ENCODE measurements around the gene AARS2.

Gene AARS2

DNA sequence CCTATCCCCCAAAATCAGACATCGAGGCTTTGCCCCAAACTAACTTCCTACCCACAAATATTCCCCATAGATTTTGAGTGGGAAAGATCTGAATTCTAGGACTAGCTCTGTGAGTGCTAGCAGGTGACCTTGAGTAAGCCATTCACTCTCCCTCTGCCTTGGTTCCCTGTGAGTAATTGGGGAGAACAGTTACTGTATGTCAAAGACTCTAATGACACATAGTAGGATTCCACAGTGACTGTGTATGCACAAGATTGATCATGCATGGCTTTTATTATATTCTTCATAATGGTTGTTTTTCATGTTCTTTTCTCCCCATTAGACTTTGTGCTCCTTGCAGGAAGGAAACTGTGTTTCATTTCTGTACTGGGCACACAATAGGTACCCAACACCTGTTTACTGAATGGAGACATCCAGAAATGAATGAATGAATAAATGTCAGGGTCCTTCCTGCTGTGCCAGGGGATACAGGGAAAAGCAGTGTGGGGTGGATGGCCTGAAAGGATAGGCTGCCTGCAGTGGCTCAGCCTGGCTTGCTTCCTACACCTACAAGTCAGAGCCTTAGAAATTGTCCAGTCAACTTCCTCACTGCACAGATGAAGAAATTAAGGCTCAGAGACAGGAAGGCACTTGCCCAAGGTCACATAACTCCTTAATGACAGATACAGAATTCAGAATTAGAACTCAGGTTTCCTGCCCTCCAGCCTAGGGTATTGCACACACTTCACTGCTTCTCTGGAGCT is 43.8 kb downstream of the AARS2 start:
- in situ Hi-C loops (cut with MboI; ENCODE audit: low sequenced_read_pairs, unreplicated experiment), result no loop called here
- TF ChIP-seq, protein P1, sequence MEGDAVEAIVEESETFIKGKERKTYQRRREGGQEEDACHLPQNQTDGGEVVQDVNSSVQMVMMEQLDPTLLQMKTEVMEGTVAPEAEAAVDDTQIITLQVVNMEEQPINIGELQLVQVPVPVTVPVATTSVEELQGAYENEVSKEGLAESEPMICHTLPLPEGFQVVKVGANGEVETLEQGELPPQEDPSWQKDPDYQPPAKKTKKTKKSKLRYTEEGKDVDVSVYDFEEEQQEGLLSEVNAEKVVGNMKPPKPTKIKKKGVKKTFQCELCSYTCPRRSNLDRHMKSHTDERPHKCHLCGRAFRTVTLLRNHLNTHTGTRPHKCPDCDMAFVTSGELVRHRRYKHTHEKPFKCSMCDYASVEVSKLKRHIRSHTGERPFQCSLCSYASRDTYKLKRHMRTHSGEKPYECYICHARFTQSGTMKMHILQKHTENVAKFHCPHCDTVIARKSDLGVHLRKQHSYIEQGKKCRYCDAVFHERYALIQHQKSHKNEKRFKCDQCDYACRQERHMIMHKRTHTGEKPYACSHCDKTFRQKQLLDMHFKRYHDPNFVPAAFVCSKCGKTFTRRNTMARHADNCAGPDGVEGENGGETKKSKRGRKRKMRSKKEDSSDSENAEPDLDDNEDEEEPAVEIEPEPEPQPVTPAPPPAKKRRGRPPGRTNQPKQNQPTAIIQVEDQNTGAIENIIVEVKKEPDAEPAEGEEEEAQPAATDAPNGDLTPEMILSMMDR (IDR thresholded peaks at IDR 0.05; ENCODE audit: borderline replicate concordance, control extremely low read depth, extremely low read depth, insufficient read depth, missing control alignments), result no peak
- DNase-seq (ENCODE audit: low spot score), result no peak

DNA sequence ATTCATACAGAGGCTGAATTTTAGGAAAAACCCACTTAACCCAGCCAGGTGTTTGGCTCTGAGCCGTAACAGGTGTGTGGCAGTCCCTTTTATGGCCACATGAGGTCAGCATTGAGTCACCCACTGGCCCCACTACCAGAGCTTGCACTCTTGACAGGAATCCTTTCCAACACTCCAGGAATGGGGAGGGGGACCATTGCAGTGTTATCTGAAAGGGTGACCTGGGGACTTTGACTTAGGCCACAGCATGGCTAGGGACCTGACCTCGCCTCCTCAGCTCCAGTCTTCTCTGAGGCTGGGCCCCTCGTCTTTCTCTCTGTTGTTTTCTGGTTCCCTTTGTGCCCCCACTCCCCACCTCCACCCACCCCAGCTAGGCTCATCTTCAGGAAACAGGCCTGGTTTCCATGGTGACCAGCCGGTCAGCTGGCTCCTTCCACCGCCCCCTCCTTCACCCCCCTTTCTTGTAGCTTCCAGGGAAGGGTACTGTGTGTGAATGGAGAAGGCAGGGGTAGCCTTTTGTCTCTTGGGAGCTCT is 45.0 kb downstream of the AARS2 start:
- TF ChIP-seq, protein P1 (IDR thresholded peaks at IDR 0.05; ENCODE audit: borderline replicate concordance, control extremely low read depth, extremely low read depth, insufficient read depth, missing control alignments), result peak; percentile 94
- peak; percentile 70 for DNase-seq (ENCODE audit: low spot score)
- in situ Hi-C loops (cut with MboI; ENCODE audit: low sequenced_read_pairs, unreplicated experiment), result no loop called here

DNA sequence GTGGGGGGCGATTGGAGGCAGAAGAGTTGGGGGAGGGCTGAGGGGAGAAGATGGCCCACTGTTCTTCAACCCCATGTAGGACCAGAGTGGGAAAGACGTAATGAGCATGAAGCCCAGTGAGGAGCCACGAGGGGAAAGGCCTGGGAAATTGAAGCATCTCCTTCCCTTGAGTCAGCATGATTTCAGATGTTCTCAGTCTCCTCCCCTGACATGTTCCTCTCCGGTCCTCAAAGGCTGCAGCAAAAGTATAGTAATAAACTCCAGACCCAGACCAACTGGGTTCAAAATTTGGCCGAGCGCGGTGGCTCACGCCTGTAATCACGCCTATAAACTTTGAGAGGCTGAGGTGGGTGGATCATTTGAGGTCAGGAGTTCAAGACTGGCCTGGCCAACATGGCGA is 45.9 kb downstream of the AARS2 start:
- in situ Hi-C loops (cut with MboI; ENCODE audit: low sequenced_read_pairs, unreplicated experiment), result no loop called here
- TF ChIP-seq, protein P1 (IDR thresholded peaks at IDR 0.05; ENCODE audit: borderline replicate concordance, control extremely low read depth, extremely low read depth, insufficient read depth, missing control alignments), result no peak
- DNase-seq (ENCODE audit: low spot score), result no peak

DNA sequence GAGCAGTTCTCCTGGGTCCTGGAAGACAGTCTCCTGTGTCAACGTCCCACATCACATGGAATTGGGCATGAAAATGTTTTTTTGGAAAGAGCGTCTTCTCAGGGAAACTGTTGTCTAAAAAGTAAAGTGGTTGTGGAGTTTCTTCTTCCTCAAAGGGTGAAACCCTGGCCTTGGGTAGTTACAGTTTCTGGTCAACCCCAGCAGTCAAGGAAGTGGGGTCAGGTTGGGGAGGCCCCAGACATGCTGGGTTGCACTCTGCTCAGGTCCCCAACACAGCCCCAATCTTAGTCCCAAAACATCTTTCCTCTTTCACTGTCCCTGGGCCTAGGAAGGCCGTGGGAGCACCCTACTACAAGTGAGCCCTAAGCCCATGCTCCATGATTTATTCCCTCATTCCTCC is 46.8 kb downstream of the AARS2 start:
- TF ChIP-seq, protein P1 (IDR thresholded peaks at IDR 0.05; ENCODE audit: borderline replicate concordance, control extremely low read depth, extremely low read depth, insufficient read depth, missing control alignments), result no peak
- in situ Hi-C loops (cut with MboI; ENCODE audit: low sequenced_read_pairs, unreplicated experiment), result no loop called here
- peak; percentile 79 for DNase-seq (ENCODE audit: low spot score)

DNA sequence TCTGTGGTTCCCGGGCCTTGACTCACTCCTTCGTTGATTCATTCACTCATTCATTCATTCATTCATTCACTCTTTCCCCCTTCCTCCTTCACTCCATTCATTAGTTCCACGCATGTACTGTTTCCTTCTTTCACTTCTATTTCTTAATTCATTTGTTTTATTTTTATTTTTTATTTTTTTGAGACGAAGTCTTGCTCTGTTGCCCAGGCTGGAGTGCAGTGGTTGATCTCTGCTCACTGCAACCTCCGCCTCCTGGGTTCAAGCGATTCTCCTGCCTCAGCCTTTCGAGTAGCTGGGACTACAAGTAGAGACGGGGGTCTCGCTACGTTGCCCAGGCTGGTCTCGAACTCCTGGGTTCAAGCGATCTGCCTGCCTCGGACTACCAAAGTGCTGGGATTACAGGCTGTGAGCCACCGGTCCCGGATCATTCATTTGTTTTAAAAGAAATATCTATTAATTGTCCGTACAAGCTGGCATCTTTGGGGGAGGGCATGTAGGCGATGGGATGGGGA is 47.4 kb downstream of the AARS2 start:
- in situ Hi-C loops (cut with MboI; ENCODE audit: low sequenced_read_pairs, unreplicated experiment), result no loop called here
- TF ChIP-seq, protein P1 (IDR thresholded peaks at IDR 0.05; ENCODE audit: borderline replicate concordance, control extremely low read depth, extremely low read depth, insufficient read depth, missing control alignments), result no peak
- DNase-seq (ENCODE audit: low spot score), result no peak

DNA sequence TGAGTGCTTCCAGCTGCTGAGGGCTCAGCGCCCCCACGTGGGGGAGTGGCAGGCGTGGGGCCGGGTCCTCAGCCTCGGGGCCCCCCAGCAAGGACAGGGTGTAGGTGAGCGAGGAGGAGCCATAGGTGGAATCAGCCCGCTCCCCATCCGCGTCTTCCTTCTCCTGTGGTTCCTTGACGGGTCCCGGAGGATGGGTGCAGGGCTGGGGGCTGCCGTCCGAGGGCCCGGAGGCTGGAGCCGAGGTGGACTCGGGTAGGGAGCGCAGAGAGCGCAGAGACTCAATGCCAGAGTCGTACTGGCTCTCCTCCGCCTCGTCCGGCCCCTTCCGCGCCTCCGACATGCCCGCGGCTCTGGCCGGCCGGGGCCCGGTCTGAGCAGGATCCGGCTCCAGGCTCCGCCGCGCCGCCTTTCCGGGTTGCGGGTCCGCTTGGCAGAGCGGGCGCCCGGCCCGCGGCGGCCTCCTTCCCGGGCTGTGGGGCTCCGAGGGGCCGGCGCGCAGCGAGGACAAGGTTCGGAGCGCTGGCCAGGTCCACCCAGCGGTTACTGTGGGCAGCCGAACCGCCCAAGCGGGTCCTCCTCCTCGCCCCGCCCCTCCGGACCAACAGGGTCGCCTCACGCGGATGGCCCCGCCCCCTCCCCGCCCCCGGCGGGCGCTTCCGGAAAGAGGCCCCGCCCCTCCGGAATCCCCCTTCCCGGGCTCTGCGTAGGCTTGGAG is 48.0 kb downstream of the AARS2 start, which contains the start of gene NFKBIE:
Gene NFKBIE (minus strand): TSS at position 545 of the 715 bp plus-strand sequence. CDS start 205 bp downstream, at position 340.
- TF ChIP-seq, protein P1 (IDR thresholded peaks at IDR 0.05; ENCODE audit: borderline replicate concordance, control extremely low read depth, extremely low read depth, insufficient read depth, missing control alignments), result peak; percentile 68
- in situ Hi-C loops (cut with MboI; ENCODE audit: low sequenced_read_pairs, unreplicated experiment), result no loop called here
- DNase-seq (ENCODE audit: low spot score), result peak; percentile 95
